Stimulated activated CD4-positive, alpha-beta T cell treated with anti-CD3 and anti-CD28 coated beads, TNF-alpha, amount 100 ng/mL, for 24 hours (primary cell): ENCODE data around the gene HPSE2.

Experiments
- DNase-seq, 3 experiments: peaks; one replicate each; pipeline ENCODE4 v3.0.0-alpha.2; 2020; ENCODE audit warnings: low read depth in 3 of 3

HPSE2 gene

GRCh38 chr10:98833542-98833941 lies 402.1 kb downstream of the HPSE2 start:
- no peak for DNase-seq

GRCh38 chr10:98832738-98833137 lies 402.9 kb downstream of the HPSE2 start:
- no peak for DNase-seq

- DNase-seq, result no peak
Observed at GRCh38 chr10:98832196-98832595, 403.5 kb downstream of the HPSE2 start.

- DNase-seq, result no peak
Observed at GRCh38 chr10:98831391-98831790, 404.3 kb downstream of the HPSE2 start.

- DNase-seq, result no peak
Observed at GRCh38 chr10:98825741-98826140, 409.9 kb downstream of the HPSE2 start.

- no peak for DNase-seq
Observed at GRCh38 chr10:98817396-98817795, 418.3 kb downstream of the HPSE2 start.

- DNase-seq, result no peak
Observed at GRCh38 chr10:98815039-98815885, 420.4 kb downstream of the HPSE2 start.

GRCh38 chr10:98814470-98814869 lies 421.2 kb downstream of the HPSE2 start:
- no peak for DNase-seq

- DNase-seq, result no peak
Observed at GRCh38 chr10:98808282-98808892, 427.3 kb downstream of the HPSE2 start.

GRCh38 chr10:98800263-98800662 lies 435.4 kb downstream of the HPSE2 start:
- no peak for DNase-seq

GRCh38 chr10:98795467-98795866 lies 440.2 kb downstream of the HPSE2 start:
- no peak for DNase-seq

GRCh38 chr10:98790817-98791216 lies 444.8 kb downstream of the HPSE2 start:
- no peak for DNase-seq

GRCh38 chr10:98778277-98778759 lies 457.3 kb downstream of the HPSE2 start:
- DNase-seq, result no peak

- no peak for DNase-seq
Observed at GRCh38 chr10:98758463-98758862, 477.2 kb downstream of the HPSE2 start.

- DNase-seq, result no peak
Observed at GRCh38 chr10:98748298-98748697, 487.4 kb downstream of the HPSE2 start.

GRCh38 chr10:98745645-98746044 lies 490.0 kb downstream of the HPSE2 start:
- DNase-seq, result no peak

GRCh38 chr10:98720551-98720950 lies 515.1 kb downstream of the HPSE2 start:
- no peak for DNase-seq

GRCh38 chr10:98713586-98713985 lies 522.1 kb downstream of the HPSE2 start:
- DNase-seq, result no peak

GRCh38 chr10:98696516-98696915 lies 539.1 kb downstream of the HPSE2 start:
- DNase-seq, result no peak

- no peak for DNase-seq
Observed at GRCh38 chr10:98694883-98695282, 540.8 kb downstream of the HPSE2 start.

GRCh38 chr10:98694014-98694413 lies 541.6 kb downstream of the HPSE2 start:
- no peak for DNase-seq

GRCh38 chr10:98687685-98688084 lies 548.0 kb downstream of the HPSE2 start:
- no peak for DNase-seq
